MM.1S (cell line): Measurements from ENCODE around the gene PCDH19.

Source experiments
- DNase-seq: peaks from one replicate; pipeline ENCODE4 v3.0.0-alpha.2; 2015
- H2AFZ ChIP-seq: fragments of 300-600 bp; sonication (generic); 2 replicates; pipeline ENCODE4 v1.6.0; 2016; ENCODE audit warnings: antibody characterized with exemption, low read length
- H3F3A ChIP-seq: fragments of 300-600 bp; sonication (generic); 2 replicates; pipeline ENCODE4 v1.6.1; 2016; ENCODE audit warnings: mild to moderate bottlenecking, antibody characterized with exemption, low read length, moderate library complexity, mixed read lengths; ENCODE audit not compliant: insufficient read depth
- H3K27ac ChIP-seq: fragments of 300-600 bp; sonication (generic); 2 replicates; pipeline ENCODE4 v1.5.1; 2016; ENCODE audit warnings: mild to moderate bottlenecking, low read length
- H3K27me3 ChIP-seq: fragments of 300-600 bp; sonication (generic); replicated peaks from 2 replicates; pipeline ENCODE4 v1.6.0; 2016; ENCODE audit warnings: low read length; ENCODE audit not compliant: insufficient read depth
- H3K36me3 ChIP-seq: fragments of 300-600 bp; sonication (generic); replicated peaks from 2 replicates; pipeline ENCODE4 v1.6.1; 2016; ENCODE audit warnings: mild to moderate bottlenecking, low read length, mixed read lengths; ENCODE audit not compliant: insufficient read depth
- H3K4me1 ChIP-seq: fragments of 300-600 bp; sonication (generic); 2 replicates; pipeline ENCODE4 v1.6.1; 2016; ENCODE audit warnings: low read length, mixed read lengths
- H3K4me2 ChIP-seq: fragments of 300-600 bp; sonication (generic); 2 replicates; pipeline ENCODE4 v1.6.0; 2016; ENCODE audit warnings: low read depth, low read length
- H3K4me3 ChIP-seq: fragments of 300-600 bp; sonication (generic); 2 replicates; pipeline ENCODE4 v1.5.1; 2016; ENCODE audit warnings: low read length, mixed read lengths
- H3K79me2 ChIP-seq: fragments of 300-600 bp; sonication (generic); 2 replicates; pipeline ENCODE4 v1.6.1; 2016; ENCODE audit warnings: mixed run types, low read length, mixed read lengths
- H3K9ac ChIP-seq: fragments of 300-600 bp; sonication (generic); 2 replicates; pipeline ENCODE4 v1.6.1; 2016; ENCODE audit warnings: low read length, mixed read lengths
- H3K9me2 ChIP-seq: fragments of 300-600 bp; sonication (generic); replicated peaks from 2 replicates; pipeline ENCODE4 v1.6.1; 2016; ENCODE audit warnings: mild to moderate bottlenecking, low read length, mixed read lengths; ENCODE audit not compliant: insufficient read depth
- H3K9me3 ChIP-seq: fragments of 300-600 bp; sonication (generic); replicated peaks from 2 replicates; pipeline ENCODE4 v1.6.1; 2016; ENCODE audit warnings: mild to moderate bottlenecking, low read length, mixed read lengths; ENCODE audit not compliant: insufficient read depth
- H4K20me1 ChIP-seq: fragments of 300-600 bp; sonication (generic); 2 replicates; pipeline ENCODE4 v1.6.1; 2016; ENCODE audit warnings: mild to moderate bottlenecking, low read length, moderate library complexity, mixed read lengths; ENCODE audit not compliant: insufficient read depth
- EZH2 ChIP-seq: fragments of 300-600 bp; sonication (generic); optimal IDR thresholded peaks from 2 replicates; pipeline ENCODE3; 2017; ENCODE audit warnings: low read depth, mild to moderate bottlenecking, antibody characterized with exemption, low read length, mixed read lengths
- EZH2phosphoT487 ChIP-seq: fragments of 300-600 bp; sonication (generic); IDR thresholded peaks from 2 replicates; pipeline ENCODE4 v1.6.1; 2018; ENCODE audit warnings: antibody characterized with exemption, low read length
- TF ChIP-seq, protein P1 (sequence below): fragments of 300-600 bp; sonication (generic); IDR thresholded peaks from 2 replicates; pipeline ENCODE4 v1.5.1; 2016; ENCODE audit warnings: antibody characterized with exemption, low read length, mixed read lengths

The PCDH19 gene, protein sequence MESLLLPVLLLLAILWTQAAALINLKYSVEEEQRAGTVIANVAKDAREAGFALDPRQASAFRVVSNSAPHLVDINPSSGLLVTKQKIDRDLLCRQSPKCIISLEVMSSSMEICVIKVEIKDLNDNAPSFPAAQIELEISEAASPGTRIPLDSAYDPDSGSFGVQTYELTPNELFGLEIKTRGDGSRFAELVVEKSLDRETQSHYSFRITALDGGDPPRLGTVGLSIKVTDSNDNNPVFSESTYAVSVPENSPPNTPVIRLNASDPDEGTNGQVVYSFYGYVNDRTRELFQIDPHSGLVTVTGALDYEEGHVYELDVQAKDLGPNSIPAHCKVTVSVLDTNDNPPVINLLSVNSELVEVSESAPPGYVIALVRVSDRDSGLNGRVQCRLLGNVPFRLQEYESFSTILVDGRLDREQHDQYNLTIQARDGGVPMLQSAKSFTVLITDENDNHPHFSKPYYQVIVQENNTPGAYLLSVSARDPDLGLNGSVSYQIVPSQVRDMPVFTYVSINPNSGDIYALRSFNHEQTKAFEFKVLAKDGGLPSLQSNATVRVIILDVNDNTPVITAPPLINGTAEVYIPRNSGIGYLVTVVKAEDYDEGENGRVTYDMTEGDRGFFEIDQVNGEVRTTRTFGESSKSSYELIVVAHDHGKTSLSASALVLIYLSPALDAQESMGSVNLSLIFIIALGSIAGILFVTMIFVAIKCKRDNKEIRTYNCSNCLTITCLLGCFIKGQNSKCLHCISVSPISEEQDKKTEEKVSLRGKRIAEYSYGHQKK (N-terminal part only)

DNA sequence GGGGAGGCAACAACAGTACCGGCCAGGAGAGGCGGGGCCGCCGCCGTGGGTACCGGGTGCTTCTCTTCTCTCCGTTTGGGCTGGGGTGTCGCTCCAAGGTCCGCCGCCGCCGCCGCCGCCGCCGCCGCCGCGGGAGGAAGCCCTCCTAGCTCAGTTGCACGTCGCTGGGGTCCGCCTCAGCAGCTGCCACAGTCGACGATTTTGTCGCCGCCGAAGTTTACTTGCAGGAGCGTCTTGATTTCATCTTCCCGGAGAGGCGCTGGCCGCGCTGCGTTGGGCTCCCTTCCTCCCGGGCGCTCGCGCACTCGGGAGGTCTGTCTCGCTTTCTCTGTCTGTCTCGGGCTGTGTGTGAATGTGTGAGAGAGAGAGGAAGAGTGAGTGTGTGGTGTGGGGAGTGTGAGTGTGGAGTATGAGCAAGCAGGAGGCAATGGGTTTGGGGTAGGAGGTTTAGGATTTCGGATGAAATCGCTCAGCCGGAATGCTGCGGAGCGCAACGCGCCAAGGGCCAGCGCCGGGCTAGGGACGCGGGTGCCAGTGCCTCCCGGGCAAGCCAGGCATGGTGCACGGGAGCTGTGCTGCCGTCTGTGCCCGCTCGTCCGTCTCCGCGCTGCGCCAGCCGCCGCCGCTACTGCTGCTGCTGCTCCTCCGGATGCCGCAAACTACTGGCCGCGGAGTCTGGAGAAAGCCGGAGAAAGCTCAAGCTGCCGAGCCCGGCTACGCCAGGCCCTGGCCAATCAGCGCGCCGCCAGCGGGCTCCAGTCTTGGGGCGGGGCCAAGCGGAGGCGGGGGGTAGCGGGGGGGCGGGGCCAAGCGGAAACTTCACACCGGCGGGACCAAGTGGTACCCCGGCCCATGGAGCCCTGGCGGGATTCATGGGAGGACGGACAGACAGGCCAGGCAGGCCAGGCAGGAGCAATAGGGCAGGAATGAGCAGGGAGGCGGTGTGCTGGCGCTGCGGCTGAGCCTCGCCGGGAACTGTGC, at the start of gene PCDH19:
PCDH19 (minus strand) TSS at position 664 of the 981 bp plus-strand sequence. CDS start 1,676 bp downstream, outside the sequence.
- Histone ChIP-seq H3K9me3 (no peaks in the 10 kb centered on the region), H3K9me2 (no peaks in the 10 kb centered on the region), H3K36me3 (no peaks in the 10 kb centered on the region), H2AFZ (peak within 1 kb of the TSS; percentile 47; the same call in 1 of the 2 replicates), H3F3A (no peaks in the 10 kb centered on the region), H3K4me1 (no peaks in the 10 kb centered on the region), H3K4me2 (peak within 1 kb of the TSS; percentile 74), H3K27ac (no peak within 1 kb of the TSS), H3K9ac (no peak within 1 kb of the TSS), H4K20me1 (no peaks in the 10 kb centered on the region), H3K27me3 (peaks cover 5% of the 10 kb centered on the region), H3K79me2 (no peaks in the 10 kb centered on the region), H3K4me3 (peak within 1 kb of the TSS; percentile 58)
- TF ChIP-seq EZH2, result no peak
- no peak for TF ChIP-seq EZH2phosphoT487
- TF ChIP-seq, protein P1, sequence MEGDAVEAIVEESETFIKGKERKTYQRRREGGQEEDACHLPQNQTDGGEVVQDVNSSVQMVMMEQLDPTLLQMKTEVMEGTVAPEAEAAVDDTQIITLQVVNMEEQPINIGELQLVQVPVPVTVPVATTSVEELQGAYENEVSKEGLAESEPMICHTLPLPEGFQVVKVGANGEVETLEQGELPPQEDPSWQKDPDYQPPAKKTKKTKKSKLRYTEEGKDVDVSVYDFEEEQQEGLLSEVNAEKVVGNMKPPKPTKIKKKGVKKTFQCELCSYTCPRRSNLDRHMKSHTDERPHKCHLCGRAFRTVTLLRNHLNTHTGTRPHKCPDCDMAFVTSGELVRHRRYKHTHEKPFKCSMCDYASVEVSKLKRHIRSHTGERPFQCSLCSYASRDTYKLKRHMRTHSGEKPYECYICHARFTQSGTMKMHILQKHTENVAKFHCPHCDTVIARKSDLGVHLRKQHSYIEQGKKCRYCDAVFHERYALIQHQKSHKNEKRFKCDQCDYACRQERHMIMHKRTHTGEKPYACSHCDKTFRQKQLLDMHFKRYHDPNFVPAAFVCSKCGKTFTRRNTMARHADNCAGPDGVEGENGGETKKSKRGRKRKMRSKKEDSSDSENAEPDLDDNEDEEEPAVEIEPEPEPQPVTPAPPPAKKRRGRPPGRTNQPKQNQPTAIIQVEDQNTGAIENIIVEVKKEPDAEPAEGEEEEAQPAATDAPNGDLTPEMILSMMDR, result no peak
- peak; percentile 74 for DNase-seq

DNA sequence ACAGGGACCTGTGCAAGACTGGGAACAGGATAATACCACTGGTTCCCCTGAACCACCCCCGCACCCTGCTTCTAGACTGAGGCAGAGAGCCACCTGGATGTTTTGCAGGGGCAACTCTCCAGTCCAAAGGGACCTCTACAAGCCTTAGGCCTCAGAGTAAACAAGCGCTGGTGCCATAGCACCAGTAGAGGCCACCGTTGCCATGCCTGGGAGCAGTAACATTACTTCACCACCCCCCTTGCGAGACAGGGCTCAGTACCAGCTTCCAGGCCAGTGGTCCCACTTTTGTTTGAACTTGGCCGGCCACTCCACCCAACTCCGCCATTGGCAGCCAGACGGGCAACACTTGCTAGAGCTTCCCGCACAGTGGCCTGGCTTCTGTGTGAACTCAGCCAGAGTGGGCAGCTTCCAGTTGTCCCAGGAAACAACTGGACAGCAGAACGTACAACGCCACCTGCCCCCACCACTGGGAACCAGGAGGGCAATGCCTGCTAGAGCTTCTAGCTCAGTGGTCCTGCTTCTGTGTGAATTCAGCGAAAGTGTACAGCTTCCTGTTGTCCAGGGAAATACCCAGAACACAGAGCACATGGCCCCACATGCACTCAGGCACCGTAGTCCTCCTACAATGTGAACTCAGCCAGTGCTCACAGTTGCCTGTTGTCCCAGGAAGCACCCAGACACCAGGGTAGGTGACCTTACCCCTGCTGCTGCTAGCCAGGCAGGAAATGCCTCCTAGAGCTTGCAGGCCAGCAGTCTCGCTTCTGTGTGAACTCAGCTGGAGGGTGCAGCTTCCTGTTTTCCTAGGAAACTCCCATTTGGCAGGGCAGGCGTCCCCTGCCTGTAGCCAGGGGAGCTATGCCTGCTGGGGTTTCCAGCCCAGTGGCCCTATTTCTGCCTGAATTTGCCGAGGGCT, 39.9 kb upstream of the PCDH19 start:
- no peak for TF ChIP-seq EZH2phosphoT487
- no peaks in the 10 kb centered on the region for H3K4me1 ChIP-seq
- no peaks in the 10 kb centered on the region for H3K27me3 ChIP-seq
- no peaks in the 10 kb centered on the region for H4K20me1 ChIP-seq
- H3K4me2 ChIP-seq, result no peak overlapping the region
- H3K4me3 ChIP-seq, result no peak overlapping the region
- no peaks in the 10 kb centered on the region for H3K79me2 ChIP-seq
- H3F3A ChIP-seq, result no peaks in the 10 kb centered on the region
- H3K9me3 ChIP-seq, result no peaks in the 10 kb centered on the region
- H2AFZ ChIP-seq, result no peak overlapping the region
- no peak for DNase-seq
- H3K9ac ChIP-seq, result no peak overlapping the region
- H3K9me2 ChIP-seq, result no peaks in the 10 kb centered on the region
- H3K36me3 ChIP-seq, result no peaks in the 10 kb centered on the region
- no peak overlapping the region for H3K27ac ChIP-seq

DNA sequence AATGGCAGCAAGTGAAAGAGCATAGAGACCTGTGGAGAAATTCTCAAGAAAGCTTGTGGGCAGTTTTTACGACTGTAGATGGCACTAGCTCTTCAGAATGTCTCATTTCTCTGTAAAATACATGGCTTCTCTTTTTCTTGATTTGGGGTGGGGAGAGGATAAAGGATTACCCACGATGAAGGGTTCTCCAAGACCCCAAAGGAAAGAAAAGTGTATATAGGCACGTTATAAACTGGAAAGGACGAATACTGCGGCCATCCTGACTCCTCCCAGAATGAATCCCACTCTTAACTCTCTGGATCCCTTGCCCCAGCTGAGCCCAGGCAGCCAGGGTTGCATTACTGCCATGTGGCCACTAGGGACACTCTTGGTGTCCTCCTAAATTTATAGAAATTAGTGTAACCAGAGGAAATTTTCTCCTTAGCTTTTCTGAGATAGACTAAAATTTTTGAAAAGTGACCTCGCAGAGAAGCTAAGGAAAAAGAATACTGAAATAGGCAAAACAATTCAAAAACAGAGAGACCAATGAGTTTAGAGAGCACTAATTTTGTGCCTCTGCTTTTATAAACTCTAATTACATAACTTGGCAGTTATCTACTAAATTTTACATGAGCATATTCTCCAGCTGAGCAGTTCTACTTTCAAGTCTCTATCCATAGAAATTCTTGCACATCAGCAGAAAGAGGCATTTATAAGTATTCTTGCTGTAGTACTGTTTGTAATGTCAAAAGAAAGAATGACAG, 37.8 kb upstream of the PCDH19 start:
- Histone ChIP-seq H2AFZ (no peak overlapping the region), H3K4me2 (no peak overlapping the region)

More for the DNA sequence above, 37.8 kb upstream of the PCDH19 start:
- H3K9me2 ChIP-seq, result no peaks in the 10 kb centered on the region
- H3K4me3 ChIP-seq, result no peak overlapping the region
- DNase-seq, result peak; percentile 39
- no peak overlapping the region for H3K9ac ChIP-seq
- no peaks in the 10 kb centered on the region for H3K36me3 ChIP-seq
- no peak for TF ChIP-seq EZH2phosphoT487
- TF ChIP-seq, protein P1, result peak; percentile 81
- H3K27me3 ChIP-seq, result no peaks in the 10 kb centered on the region
- no peaks in the 10 kb centered on the region for H3F3A ChIP-seq
- no peaks in the 10 kb centered on the region for H3K4me1 ChIP-seq
- no peaks in the 10 kb centered on the region for H3K79me2 ChIP-seq
- H4K20me1 ChIP-seq, result no peaks in the 10 kb centered on the region
- no peaks in the 10 kb centered on the region for H3K9me3 ChIP-seq
- H3K27ac ChIP-seq, result no peak overlapping the region
